Stimulated activated CD4-positive, alpha-beta T cell treated with anti-CD3 and anti-CD28 coated beads, Interleukin-1b, Interleukin-23, amount 100 ng/mL, for 1 hour (primary cell): ENCODE data around the gene MALAT1.
"Not testable (repeated sequence)": the region's sequence is repeated elsewhere in the genome, so short reads cannot be mapped to it uniquely, and the experiment has no call there.

Experiments
- DNase-seq, 2 donors: peaks; one replicate each; pipeline ENCODE4 v3.0.0-alpha.2; 2020; ENCODE audit warnings: low read depth in 2 of 2

MALAT1 gene

GRCh38 chr11:65498727-65498976 is 193 bp upstream of the MALAT1 start:
- no peak for DNase-seq

DNA sequence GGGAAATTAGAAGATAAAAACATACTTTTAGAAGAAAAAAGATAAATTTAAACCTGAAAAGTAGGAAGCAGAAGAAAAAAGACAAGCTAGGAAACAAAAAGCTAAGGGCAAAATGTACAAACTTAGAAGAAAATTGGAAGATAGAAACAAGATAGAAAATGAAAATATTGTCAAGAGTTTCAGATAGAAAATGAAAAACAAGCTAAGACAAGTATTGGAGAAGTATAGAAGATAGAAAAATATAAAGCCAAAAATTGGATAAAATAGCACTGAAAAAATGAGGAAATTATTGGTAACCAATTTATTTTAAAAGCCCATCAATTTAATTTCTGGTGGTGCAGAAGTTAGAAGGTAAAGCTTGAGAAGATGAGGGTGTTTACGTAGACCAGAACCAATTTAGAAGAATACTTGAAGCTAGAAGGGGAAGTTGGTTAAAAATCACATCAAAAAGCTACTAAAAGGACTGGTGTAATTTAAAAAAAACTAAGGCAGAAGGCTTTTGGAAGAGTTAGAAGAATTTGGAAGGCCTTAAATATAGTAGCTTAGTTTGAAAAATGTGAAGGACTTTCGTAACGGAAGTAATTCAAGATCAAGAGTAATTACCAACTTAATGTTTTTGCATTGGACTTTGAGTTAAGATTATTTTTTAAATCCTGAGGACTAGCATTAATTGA is 1.0 kb downstream of the MALAT1 start:
- DNase-seq, result no peak

DNA sequence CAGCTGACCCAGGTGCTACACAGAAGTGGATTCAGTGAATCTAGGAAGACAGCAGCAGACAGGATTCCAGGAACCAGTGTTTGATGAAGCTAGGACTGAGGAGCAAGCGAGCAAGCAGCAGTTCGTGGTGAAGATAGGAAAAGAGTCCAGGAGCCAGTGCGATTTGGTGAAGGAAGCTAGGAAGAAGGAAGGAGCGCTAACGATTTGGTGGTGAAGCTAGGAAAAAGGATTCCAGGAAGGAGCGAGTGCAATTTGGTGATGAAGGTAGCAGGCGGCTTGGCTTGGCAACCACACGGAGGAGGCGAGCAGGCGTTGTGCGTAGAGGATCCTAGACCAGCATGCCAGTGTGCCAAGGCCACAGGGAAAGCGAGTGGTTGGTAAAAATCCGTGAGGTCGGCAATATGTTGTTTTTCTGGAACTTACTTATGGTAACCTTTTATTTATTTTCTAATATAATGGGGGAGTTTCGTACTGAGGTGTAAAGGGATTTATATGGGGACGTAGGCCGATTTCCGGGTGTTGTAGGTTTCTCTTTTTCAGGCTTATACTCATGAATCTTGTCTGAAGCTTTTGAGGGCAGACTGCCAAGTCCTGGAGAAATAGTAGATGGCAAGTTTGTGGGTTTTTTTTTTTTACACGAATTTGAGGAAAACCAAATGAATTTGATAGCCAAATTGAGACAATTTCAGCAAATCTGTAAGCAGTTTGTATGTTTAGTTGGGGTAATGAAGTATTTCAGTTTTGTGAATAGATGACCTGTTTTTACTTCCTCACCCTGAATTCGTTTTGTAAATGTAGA is 1.7 kb downstream of the MALAT1 start:
- no peak for DNase-seq

GRCh38 chr11:65501186-65501471 is 2.3 kb downstream of the MALAT1 start:
- no peak for DNase-seq

DNA sequence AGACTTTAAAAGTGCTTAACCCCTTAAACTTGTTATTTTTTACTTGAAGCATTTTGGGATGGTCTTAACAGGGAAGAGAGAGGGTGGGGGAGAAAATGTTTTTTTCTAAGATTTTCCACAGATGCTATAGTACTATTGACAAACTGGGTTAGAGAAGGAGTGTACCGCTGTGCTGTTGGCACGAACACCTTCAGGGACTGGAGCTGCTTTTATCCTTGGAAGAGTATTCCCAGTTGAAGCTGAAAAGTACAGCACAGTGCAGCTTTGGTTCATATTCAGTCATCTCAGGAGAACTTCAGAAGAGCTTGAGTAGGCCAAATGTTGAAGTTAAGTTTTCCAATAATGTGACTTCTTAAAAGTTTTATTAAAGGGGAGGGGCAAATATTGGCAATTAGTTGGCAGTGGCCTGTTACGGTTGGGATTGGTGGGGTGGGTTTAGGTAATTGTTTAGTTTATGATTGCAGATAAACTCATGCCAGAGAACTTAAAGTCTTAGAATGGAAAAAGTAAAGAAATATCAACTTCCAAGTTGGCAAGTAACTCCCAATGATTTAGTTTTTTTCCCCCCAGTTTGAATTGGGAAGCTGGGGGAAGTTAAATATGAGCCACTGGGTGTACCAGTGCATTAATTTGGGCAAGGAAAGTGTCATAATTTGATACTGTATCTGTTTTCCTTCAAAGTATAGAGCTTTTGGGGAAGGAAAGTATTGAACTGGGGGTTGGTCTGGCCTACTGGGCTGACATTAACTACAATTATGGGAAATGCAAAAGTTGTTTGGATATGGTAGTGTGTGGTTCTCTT is 2.8 kb downstream of the MALAT1 start:
- DNase-seq, result no peak

DNA sequence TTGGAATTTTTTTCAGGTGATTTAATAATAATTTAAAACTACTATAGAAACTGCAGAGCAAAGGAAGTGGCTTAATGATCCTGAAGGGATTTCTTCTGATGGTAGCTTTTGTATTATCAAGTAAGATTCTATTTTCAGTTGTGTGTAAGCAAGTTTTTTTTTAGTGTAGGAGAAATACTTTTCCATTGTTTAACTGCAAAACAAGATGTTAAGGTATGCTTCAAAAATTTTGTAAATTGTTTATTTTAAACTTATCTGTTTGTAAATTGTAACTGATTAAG is 3.4 kb downstream of the MALAT1 start:
- DNase-seq, result no peak

GRCh38 chr11:65502555-65503367 is 3.9 kb downstream of the MALAT1 start:
- DNase-seq, result no peak

DNA sequence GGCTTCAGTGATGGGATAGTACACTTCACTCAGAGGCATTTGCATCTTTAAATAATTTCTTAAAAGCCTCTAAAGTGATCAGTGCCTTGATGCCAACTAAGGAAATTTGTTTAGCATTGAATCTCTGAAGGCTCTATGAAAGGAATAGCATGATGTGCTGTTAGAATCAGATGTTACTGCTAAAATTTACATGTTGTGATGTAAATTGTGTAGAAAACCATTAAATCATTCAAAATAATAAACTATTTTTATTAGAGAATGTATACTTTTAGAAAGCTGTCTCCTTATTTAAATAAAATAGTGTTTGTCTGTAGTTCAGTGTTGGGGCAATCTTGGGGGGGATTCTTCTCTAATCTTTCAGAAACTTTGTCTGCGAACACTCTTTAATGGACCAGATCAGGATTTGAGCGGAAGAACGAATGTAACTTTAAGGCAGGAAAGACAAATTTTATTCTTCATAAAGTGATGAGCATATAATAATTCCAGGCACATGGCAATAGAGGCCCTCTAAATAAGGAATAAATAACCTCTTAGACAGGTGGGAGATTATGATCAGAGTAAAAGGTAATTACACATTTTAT is 4.6 kb downstream of the MALAT1 start:
- no peak for DNase-seq

- no peak for DNase-seq
Observed at GRCh38 chr11:65503949-65504673, 5.3 kb downstream of the MALAT1 start.

DNA sequence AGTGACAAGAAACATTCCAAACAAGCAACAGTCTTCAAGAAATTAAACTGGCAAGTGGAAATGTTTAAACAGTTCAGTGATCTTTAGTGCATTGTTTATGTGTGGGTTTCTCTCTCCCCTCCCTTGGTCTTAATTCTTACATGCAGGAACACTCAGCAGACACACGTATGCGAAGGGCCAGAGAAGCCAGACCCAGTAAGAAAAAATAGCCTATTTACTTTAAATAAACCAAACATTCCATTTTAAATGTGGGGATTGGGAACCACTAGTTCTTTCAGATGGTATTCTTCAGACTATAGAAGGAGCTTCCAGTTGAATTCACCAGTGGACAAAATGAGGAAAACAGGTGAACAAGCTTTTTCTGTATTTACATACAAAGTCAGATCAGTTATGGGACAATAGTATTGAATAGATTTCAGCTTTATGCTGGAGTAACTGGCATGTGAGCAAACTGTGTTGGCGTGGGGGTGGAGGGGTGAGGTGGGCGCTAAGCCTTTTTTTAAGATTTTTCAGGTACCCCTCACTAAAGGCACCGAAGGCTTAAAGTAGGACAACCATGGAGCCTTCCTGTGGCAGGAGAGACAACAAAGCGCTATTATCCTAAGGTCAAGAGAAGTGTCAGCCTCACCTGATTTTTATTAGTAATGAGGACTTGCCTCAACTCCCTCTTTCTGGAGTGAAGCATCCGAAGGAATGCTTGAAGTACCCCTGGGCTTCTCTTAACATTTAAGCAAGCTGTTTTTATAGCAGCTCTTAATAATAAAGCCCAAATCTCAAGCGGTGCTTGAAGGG is 6.0 kb downstream of the MALAT1 start:
- DNase-seq, result no peak

GRCh38 chr11:65505466-65506289 is 6.8 kb downstream of the MALAT1 start:
- no peak for DNase-seq

DNA sequence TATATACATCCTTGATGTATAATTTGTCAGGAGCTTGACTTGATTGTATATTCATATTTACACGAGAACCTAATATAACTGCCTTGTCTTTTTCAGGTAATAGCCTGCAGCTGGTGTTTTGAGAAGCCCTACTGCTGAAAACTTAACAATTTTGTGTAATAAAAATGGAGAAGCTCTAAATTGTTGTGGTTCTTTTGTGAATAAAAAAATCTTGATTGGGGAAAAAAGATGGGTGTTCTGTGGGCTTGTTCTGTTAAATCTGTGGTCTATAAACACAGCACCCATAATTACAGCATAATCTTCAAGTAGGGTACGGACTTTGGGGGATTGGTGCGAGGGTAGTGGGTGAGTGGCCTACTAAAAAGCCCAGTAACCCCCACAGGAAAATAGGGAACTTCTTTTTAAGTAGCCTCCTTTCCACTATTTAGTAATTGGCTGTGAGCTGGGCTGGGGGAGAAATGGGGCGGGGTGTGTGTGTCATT is 7.5 kb downstream of the MALAT1 start:
- no peak for DNase-seq

DNA sequence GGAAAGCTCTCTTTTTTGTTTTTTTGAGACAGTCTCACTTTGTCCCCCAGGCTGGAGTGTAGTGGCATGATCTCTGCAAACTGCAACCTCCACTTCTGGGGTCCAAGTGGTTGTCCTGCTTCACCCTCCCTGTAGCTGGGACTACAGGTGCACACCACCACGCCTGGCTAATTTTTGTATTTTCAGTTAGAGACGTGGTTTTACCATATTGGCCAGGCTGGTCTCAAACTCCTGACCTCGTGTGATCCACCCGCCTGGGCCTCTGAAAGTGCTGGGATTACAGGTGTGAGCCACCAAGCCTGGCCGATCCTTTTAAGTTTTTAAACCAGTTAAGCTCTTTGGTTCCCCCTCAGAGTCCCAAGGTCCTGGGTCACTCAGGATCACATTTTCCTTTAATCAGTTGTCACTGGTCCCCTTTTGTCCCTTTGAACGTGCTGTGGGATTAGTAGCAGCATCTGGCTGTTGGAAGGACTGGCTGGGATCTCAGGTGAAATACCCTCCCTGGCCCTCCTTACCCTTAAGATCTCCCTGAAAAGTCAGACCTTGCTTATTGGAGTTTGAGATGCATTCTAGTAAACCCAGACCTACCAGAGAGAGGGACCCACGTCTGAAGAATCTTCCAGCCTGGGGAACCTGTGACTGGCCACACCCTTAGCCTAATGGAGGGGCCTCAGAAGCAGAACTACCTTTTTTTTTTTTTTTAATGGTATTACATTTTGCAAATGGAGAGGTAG is 8.1 kb downstream of the MALAT1 start:
- no peak for DNase-seq

GRCh38 chr11:65512311-65512710 is 13.5 kb downstream of the MALAT1 start:
- not testable (repeated sequence) for DNase-seq

DNA sequence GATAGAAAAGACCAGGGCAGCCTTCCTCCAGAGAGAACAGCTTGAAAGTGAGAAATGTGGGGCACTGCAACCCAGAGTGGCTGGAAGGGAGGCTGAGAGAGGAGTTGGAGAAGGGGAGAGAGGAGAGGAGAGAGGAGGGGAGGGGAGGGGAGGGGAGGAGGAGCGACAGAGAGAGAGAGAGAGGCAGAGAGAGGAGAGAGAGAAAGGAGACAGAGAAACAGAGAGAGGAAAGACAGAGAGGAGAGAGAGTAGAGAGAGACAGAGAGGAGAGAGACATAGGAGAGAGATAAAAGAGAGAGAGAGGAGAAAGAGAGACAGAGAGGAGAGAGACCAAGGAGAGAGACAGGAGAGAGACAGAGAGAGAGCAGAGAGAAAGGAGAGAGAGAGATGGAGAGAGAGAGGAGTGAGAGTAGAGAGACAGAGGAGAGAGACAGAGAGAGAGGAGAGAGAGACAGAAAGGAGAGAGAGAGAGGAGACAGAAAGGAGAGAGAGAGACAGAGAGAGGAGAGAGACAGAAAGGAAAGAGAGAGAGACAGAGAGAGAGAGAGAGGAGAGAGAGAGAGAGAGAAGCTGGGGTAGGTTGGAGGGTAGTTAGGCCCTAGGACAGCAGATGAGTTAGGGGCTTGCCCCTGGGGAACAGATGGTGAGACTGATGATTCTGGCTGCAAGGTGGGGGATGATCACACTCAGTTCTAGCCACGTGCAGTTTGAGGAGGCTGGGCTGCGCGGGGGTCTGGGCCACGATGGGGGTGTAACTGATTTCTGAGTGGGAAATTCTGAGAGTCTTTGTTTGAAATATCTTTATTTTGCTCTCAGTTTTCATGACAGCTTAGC is 17.5 kb downstream of the MALAT1 start:
- DNase-seq, result no peak

DNA sequence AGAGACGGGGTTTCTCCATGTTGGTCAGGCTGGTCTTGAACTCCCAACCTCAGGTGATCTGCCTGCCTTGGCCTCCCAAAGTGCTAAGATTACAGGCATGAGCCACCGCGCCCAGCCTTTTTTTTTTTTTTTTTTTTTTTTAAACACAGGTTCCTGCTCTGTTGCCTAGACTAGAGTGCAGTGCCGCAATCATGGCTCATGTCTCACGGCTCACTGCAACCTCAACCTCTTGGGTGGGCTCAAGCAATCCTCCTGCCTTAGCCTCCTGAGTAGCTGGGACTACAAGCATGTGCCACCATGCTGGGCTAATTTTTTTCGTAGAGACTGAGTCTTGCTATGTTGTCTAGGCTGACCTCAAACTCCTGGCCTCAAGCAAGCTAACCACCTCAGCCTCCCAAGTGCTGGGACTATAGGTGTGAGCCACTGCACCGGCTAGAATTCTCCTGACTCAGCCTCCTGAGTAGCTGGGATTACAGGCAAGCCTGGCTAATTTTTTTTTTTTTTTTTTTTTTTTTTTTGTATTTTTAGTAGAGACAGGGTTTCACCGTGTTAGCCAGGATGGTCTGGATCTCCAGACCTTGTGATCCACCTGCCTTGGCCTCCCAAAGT is 20.2 kb downstream of the MALAT1 start:
- not testable (repeated sequence) for DNase-seq

GRCh38 chr11:65521777-65522521 is 23.1 kb downstream of the MALAT1 start:
- DNase-seq, result not testable (repeated sequence)
